K562 (cell line): Measurements from ENCODE around the gene CCDC92. TPM values are rescaled to one million over a fixed set of nuclear protein-coding genes. Genes with fewer than 3 reads are reported as not detected.

ENCODE experiments used
- CTCF ChIP-seq, 3 experiments: IDR thresholded peaks in 2 of 3; conservative IDR thresholded peaks in 1 of 3; 2 replicates each; pipeline ENCODE4 v1.5.1; 2011 to 2012; ENCODE audit warnings: low read length in 3 of 3, mild to moderate bottlenecking in 3 of 3, control low read depth in 2 of 3, improper control_type of control experiment in 1 of 3, inconsistent platforms in 1 of 3, low read depth in 1 of 3, mixed read lengths in 1 of 3, moderate library complexity in 1 of 3; ENCODE audit not compliant: insufficient read depth in 2 of 3
- EGR1 ChIP-seq: fragments of 450-650 bp; conservative IDR thresholded peaks from 2 replicates; pipeline ENCODE4 v1.6.1; 2017; ENCODE audit warnings: mild to moderate bottlenecking
- ELK1 ChIP-seq: sonication (generic); formaldehyde crosslinking; IDR thresholded peaks from 2 replicates; pipeline ENCODE4 v1.8.1; 2022; ENCODE audit warnings: missing genetic modification reagents
- GATA2 ChIP-seq: sonication (generic); formaldehyde crosslinking; IDR thresholded peaks from 2 replicates; pipeline ENCODE4 v1.4.0; 2020; ENCODE audit warnings: mild to moderate bottlenecking, missing genetic modification reagents
- NFYB ChIP-seq: IDR thresholded peaks from 2 replicates; pipeline ENCODE4 v1.6.1; 2011; ENCODE audit warnings: mild to moderate bottlenecking, moderate library complexity; ENCODE audit not compliant: insufficient read length; ENCODE audit errors: extremely low read depth
- PHB ChIP-seq: fragments of 250-450 bp; sonication (Bioruptor Pico); IDR thresholded peaks from 2 replicates; pipeline ENCODE4 v1.5.0; 2021
- RAD51 ChIP-seq: fragments of 450-650 bp; IDR thresholded peaks from 2 replicates; pipeline ENCODE4 v1.7.1; 2016; ENCODE audit warnings: low read depth, mild to moderate bottlenecking, borderline replicate concordance
- RBM39 ChIP-seq: fragments of 200-400 bp; formaldehyde crosslinking; optimal IDR thresholded peaks from 2 replicates; pipeline ENCODE3; 2018; ENCODE audit warnings: low read depth, low read length
- RFX7 ChIP-seq: fragments of 250-450 bp; sonication (Bioruptor Pico); IDR thresholded peaks from 2 replicates; pipeline ENCODE4 v1.5.1; 2021; ENCODE audit warnings: mild to moderate bottlenecking
- TEAD4 ChIP-seq, 2 experiments: sonication (generic) in 1 of 2; formaldehyde crosslinking in 1 of 2; IDR thresholded peaks; 2 replicates each; pipeline versions ENCODE4 v1.6.1 to v1.8.0; 2012 to 2022; ENCODE audit warnings: borderline replicate concordance in 1 of 2, inconsistent platforms in 1 of 2, low read length in 1 of 2, mild to moderate bottlenecking in 1 of 2, missing genetic modification reagents in 1 of 2
- TFAM ChIP-seq: fragments of 250-450 bp; sonication (Bioruptor Pico); conservative IDR thresholded peaks from 2 replicates; pipeline ENCODE4 v1.5.0; 2021; ENCODE audit warnings: mild to moderate bottlenecking, moderate library complexity
- TRIM24 ChIP-seq, 2 experiments: fragments of 450-650 bp; IDR thresholded peaks; 2 replicates each; pipeline ENCODE4 v1.6.1; 2016
- ZNF124 ChIP-seq: sonication (generic); formaldehyde crosslinking; IDR thresholded peaks from 2 replicates; pipeline ENCODE4 v1.8.1; 2022; ENCODE audit warnings: missing genetic modification reagents
- ZNF212 ChIP-seq: fragments of 450-650 bp; formaldehyde crosslinking; IDR thresholded peaks from 2 replicates; pipeline ENCODE4 v1.4.0; 2020; ENCODE audit warnings: mild to moderate bottlenecking
- ZNF23 ChIP-seq: fragments of 250-450 bp; sonication (Bioruptor Pico); IDR thresholded peaks from 2 replicates; pipeline ENCODE4 v1.4.0; 2020; ENCODE audit warnings: mild to moderate bottlenecking
- ZNF324 ChIP-seq: fragments of 250-450 bp; sonication (Bioruptor Pico); IDR thresholded peaks from 2 replicates; pipeline ENCODE4 v1.4.0; 2020; ENCODE audit warnings: mild to moderate bottlenecking
- ZNF507 ChIP-seq: conservative IDR thresholded peaks from 2 replicates; pipeline ENCODE4 v1.6.1; 2017; ENCODE audit warnings: missing genetic modification characterization, missing compliant biosample characterization
- ZNF699 ChIP-seq: fragments of 250-450 bp; sonication (Bioruptor Pico); IDR thresholded peaks from 2 replicates; pipeline ENCODE4 v1.8.0; 2021; ENCODE audit warnings: mild to moderate bottlenecking, moderate library complexity; ENCODE audit not compliant: insufficient replicate concordance
- polyA plus RNA-seq, 8 experiments: library from polyadenylated mRNA; depleted of rRNA in 4 of 8; stranded (reverse) in 5 of 8; unstranded in 3 of 8; fragments of >200 nt; fragmentation: Nextera tagmentation in 2 of 8; fragmentation: Illumina TruSeq in 1 of 8; extraction: Ambion mirVana in 2 of 8; extraction: Trizol in 1 of 8; gene quantifications; 2 replicates each; pipeline versions ENCODE4 v1.2.1 to v1.2.3, GENCODE V29; 2011 to 2014; ENCODE audit warnings: inconsistent platforms in 1 of 8, missing spikeins in 1 of 8
- total RNA-seq, 7 experiments: library from RNA; depleted of rRNA in 6 of 7; stranded (reverse); fragments of >200 nt in 6 of 7; fragmentation: Illumina TruSeq in 2 of 7; extraction: Trizol in 2 of 7; gene quantifications; 2 replicates each; pipeline versions ENCODE4 v1.2.1 to v1.2.3, GENCODE V29; 2011 to 2021; ENCODE audit warnings: low replicate concordance in 1 of 7

Gene CCDC92
- total and polyA plus RNA-seq, 9 of the 15 experiments (the other 6 are each of a cell fraction or from before 2014, with no cell fraction given): 0.27 to 5.9 (median 2.1) TPM

- TF ChIP-seq ZNF699 (CRISPR knock-in tag): no peak
- no peak for TF ChIP-seq TRIM24 (IDR thresholded peaks at IDR 0.05)
- TF ChIP-seq NFYB: peak; percentile 45
- TF ChIP-seq RBM39: no peak
- TF ChIP-seq ZNF324 (CRISPR knock-in tag): no peak
- TF ChIP-seq ZNF507 (tag): no peak
- TF ChIP-seq PHB (CRISPR knock-in tag): no peak
- no peak for TF ChIP-seq CTCF (IDR thresholded peaks at IDR 0.05 in 2 of 3, conservative IDR thresholded peaks at IDR 0.05 in 1 of 3; ENCODE audit: insufficient read depth in 2 of 3, low read depth in 1 of 3, low read length in 3 of 3)
- TF ChIP-seq RAD51: peak; percentile 56; the same call in 1 of the 2 replicates
- TF ChIP-seq GATA2 (CRISPR knock-in tag): no peak
- TF ChIP-seq TFAM (CRISPR knock-in tag): no peak
- no peak for TF ChIP-seq RFX7 (CRISPR knock-in tag)
- TF ChIP-seq ELK1: no peak
- TF ChIP-seq EGR1: 0 out of 2 replicates have a peak, but pooled peaks have one; percentile 47
- TF ChIP-seq ZNF124 (CRISPR knock-in tag): no peak
- no peak for TF ChIP-seq ZNF212 (CRISPR knock-in tag)
- no peak for TF ChIP-seq TEAD4 (IDR thresholded peaks at IDR 0.05; ENCODE audit: low read length)
- no peak for TF ChIP-seq TEAD4 (CRISPR knock-in tag; IDR thresholded peaks at IDR 0.05; ENCODE audit: borderline replicate concordance)
- TF ChIP-seq ZNF23 (CRISPR knock-in tag): no peak
Measured at GRCh38 chr12:123900871-123901376, 71.7 kb downstream of the CCDC92 start (continued).
